Activated T-cell treated with anti-CD3 and anti-CD28 coated beads for 24 hours (primary cell): ENCODE results near the gene SMIM31.

Source experiments
- DNase-seq: peaks from one replicate; pipeline ENCODE4 v3.0.0-alpha.2; 2020; ENCODE audit warnings: low read depth

Gene SMIM31

DNA sequence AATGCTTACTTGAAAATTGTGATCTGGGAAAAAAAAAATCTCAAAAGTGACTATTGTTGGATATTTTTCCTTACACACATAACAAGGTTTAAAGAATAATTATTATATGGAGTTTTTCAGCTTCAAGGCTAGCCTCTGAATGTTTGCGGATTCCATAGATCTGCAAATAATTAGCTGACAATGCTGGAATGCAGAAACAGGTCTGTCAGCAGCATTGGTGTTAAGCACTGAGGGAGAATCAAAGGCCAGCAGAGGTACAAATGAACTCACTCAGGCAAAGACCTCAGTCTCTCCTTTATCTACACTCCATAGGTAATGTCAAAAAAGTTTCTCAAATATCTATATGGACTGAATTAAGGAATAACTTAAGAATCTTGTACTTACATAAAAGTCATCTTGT is 35.1 kb downstream of the SMIM31 start:
- no peak for DNase-seq

DNA sequence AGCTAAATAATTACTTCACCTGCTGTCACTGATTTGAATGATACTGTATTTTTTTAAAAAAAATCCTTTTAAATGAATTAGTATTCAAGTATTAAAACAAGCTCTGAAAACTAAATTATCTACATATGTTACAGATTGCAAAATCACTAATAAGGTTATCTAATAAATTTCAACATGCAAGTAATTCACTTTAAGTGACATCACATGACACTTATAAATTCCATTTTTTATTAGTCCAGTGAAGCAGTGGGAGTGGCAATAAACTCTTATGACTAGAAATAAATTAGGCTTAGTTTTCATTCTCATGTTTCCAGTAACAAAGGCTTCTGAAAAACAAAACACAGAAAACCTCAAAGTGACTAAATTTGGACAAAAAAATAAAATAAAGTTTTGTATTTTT is 36.3 kb downstream of the SMIM31 start:
- no peak for DNase-seq

DNA sequence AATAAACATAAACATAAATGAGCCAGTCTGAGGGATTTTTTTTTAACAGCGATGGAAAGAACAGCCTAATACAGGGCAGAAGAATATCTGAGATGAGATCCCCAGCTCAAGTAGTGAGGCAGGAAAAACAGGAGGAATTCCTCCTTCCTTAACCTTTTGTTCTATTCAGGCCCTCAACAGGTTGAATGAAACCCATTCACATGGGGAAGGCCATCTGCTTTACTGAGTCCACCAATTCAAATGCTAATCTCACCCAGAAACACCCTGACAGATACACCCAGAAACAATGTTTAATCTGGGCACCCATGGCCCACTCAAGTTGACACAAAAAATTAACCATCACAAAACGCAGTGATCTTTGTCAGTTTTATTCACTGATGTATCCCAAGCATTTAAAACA is 45.5 kb downstream of the SMIM31 start:
- no peak for DNase-seq

DNA sequence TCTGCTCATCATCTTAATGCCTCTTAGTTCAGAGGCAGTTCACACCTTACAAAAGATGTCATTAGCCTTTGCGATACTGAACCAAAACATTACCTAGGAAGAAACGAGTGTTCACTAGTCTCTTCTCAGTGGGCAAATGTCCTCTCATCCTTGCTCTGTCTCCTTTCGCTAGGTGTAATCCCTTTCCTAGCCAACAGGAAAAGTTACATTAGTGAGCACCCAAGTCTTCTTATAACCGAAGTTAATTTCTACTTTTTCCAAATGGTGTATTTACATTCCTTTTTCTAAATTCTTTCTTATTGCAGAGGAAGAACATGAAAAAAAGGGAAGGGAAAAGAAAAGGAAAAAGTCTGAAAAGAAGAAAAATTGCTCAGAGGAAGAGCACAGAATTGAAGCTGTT is 46.9 kb downstream of the SMIM31 start:
- no peak for DNase-seq

DNA sequence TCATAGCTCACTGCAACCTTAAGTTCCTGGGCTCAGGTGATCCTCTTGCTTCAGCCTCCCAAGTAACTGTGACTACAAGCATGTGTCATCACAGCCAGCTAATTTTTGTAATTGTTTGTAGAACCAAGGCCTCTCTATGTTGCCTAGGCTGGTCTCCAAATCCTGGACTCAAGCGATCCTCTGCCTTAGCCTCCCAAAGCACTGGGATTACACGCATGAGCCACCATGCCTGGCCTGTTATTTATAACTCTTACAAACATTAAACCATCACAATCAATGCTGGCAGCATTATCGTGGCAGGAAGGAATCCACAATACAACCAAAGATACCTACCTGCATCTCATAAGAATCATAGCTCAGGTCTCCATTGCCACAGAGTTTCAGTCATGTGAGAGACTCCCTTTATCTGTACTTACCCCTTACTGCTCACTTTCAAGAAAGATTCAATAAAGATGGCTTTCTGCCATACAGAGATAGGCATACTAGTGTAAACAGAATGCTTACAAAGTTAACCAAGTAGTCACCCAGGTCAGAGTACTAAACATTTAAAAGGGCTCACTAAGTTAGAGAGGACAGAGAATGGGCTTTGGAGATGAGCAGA is 48.5 kb downstream of the SMIM31 start:
- DNase-seq: no peak

DNA sequence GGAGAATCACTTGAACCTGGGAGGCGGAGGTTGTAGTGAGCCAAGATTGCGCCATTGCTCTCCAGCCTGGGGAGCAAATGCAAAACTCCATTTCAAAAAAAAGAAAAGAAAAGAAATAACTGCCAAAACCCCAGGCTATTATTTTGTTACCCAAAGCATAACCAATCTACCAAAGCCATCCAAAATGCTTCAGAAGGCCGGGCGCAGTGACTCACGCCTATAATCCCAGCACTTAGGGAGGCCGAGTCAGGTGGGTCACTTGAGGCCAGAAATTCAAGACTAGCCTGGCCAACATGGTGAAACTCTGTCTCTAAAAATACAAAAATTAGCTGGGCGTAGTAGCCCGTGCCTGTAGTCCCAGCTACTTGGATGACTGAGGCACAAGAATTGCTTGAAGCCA is 49.8 kb downstream of the SMIM31 start:
- DNase-seq: no peak

DNA sequence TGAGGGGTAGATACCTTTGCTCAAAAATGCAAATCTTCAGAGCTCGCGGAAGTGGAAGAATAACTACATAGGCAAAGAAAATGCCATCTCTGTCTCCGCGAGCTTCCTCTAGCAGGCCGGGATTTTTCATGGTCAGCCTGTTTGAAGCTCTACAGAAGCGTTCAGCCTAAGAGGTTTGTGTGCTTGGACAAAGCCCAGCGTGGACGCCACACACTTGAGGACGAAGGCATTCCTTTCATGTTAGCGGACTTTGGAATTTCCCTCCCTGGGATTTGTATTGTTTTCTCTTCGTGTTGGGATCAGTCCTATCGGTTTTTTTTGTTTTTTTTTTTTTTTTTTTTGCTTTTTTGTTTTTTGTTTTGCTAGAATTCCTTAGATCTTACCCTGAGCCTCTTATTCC is 53.7 kb downstream of the SMIM31 start:
- no peak for DNase-seq

DNA sequence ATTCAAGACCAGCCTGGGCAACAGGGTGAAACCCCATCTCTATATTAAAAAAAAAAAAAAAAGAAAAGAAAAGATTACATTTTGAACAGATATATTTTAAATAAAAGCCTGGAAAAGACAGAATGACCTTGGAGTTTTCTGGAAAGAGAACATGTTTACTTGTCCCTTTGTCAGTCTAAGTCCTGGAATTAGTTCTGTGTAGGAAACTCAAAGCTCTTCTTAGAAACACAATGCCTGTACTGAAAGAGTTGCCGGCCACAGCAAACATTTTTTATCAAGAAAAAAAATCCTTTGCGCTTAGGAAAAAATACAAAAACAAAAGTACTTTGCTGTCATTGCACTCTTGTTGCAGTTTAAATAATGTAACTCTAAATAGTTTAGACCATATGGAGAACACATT is 59.6 kb downstream of the SMIM31 start:
- no peak for DNase-seq

DNA sequence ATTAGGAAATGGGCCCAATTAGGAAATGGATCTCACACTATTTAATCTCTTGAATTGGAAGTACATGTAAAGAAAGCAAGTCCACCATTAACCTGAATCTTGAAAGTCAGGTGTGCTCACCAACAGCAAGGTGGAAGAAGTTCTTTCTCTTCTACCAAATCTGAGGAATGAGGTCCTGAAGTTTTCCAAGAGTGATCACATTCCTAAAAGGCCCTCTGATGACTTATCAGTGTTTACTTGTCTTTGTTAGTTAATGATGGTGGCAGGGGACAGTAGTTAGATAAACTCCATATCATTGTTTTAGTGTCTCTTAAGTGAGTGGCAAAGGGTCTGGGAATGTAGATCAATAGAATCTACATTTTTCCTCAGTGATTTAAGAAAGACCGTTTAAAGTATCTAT is 61.8 kb downstream of the SMIM31 start:
- DNase-seq: no peak

DNA sequence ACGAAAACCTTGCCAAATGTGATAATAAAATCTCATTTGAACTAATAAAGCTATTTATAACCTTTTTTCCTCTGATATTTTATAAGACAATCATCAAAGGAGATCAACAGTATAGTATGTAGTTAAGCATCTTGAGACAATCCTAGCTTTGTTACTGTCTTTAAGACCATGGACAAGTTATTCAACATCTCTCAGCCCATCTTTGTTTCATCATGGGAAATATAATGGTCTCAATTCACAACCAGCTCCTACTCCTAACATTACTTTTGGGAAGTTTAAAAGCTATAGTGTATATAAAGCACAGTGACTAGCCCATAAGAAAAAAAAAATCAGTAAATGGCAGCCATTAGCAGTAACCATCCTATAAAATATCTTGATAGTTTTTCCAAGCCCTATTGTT is 65.4 kb downstream of the SMIM31 start:
- no peak for DNase-seq

DNA sequence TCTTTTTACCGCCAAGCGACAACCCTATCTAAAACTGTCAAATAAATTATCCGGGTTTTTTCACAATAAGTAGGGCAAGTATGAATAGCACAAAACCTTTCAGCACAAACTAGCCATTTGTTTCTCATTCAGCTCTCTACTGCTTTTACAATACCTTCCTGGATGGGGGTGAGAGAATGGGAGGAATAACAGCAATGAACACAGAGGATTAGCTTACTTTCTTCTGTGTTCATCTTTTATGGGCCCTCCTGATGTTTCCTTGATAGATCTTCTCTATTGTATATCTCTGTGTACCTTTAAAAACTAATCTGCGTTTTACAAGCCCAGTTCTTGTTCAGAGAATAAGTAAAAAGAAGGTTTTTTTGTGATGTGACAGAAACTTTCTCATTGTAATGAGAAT is 67.8 kb downstream of the SMIM31 start:
- DNase-seq: no peak

DNA sequence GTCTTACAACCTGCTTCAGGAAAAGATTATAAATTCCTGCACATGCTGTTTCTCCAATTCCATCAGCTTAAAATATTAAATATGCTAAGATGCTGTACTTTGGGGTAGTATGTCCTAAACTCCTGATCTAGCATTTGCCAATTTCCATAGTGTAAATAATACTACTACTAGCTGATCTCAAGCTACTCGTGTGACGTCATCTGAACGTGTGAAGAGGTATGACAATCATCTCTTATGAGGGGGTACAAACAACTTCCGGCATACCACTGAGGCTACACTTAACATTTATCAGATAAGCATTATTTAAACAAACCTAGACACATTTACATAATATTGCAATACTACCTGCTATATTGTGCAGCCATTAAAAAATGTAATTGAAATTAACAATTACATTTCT is 70.7 kb downstream of the SMIM31 start:
- no peak for DNase-seq

DNA sequence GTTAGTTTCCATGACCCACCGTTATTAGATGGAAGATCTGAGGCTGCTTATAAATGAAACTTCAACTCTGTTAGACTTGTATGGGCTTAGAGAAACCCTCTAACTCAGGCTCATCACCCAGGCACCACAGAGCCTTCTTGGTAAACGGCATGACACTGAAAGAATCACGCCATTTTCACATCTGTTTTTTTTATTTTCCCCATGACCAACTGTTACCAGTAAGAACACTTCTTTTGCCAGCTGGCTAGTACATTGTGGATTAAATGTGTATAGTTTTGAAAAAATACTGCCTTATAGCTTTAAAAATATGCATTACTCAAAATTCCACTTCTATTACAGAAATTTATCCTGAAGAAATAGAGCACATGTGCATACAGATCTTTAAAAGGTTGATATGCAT is 75.0 kb downstream of the SMIM31 start:
- no peak for DNase-seq

DNA sequence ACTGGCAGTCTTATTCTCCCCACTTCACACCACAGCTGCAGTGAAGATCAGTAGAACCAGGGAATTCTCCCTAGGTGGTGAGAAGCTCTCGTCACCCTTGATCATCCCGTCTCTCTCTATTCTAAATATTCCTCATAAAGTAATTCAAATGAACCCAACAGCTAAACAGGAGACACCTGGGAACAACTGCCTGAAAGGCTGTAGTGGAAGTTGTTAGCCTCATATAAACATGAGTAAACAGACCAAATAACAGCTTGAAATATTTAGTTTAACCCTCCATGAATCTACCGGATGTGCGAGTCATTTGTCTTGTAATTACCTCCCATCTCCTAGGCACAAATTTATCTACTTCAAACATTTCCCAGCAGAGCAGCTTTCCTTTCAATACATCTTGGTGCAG is 92.6 kb downstream of the SMIM31 start:
- no peak for DNase-seq

DNA sequence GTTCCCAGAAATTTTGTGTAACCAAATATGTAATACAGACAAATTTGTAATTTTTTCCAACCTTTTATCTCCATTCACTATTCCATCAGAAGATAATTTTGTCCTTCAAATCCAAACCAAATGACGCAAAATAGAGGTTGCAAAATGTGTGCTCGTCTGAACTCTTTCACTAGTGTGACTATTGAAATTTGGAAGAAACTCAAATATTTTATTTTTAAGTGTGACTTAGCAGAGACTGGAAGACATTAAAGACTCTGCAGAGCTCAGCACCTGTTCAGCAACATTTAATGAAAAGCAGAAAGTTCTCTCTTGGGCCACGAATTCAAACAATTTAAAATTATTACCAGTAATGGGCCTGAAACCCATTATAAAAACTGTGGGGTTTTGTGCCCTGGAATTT is 93.1 kb downstream of the SMIM31 start:
- no peak for DNase-seq

DNA sequence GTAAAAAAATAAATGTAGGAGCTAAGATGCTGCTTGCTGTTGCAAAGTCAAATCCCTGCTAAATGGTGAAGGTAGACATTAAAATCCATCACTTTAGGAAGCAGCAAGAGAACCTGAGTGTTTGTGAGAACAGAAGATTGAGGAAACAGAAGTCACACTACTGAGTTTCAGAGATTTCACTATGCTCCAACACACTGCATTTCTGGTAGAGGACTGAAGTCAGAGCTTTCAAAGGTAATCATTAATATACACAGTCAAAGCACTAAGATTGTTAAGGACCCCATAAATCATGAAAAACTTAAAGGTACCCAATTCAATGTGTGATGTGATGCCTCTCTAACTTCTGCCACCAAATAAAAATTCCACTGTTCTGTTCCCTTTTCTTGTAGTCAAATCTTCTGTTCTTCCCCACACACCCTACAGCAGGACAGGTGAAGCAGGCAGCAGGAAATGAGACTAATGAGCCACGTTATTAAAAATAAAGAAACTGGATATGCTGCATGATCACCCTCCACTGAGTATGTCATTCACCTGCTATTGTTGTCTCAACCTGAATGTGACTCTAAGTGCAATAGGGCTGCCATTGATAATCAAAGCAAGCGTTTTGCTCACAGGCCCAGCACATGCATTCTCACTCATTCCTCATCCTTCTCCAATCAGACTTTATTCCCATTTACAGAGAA is 94.2 kb downstream of the SMIM31 start:
- DNase-seq: no peak
